Natural killer cell (primary cell): ENCODE measurements around the gene COA3. TPM values are rescaled to one million over a fixed set of nuclear protein-coding genes. Genes with fewer than 3 reads are reported as not detected.
A peak's percentile ranks its signal among the peaks of the same experiment; 100 is the strongest.

ENCODE experiments used
- ATAC-seq, 3 donors: fragments of 150-1000 bp in 2 of 3; fragments of 200-7000 bp in 1 of 3; cut with Tn5 transposase; 1 replicate in 1 of 3; 2 replicates in 2 of 3; pipeline ENCODE4 v1.10.0; 2021; ENCODE audit warnings: mild to moderate bottlenecking in 2 of 3, moderate library complexity in 2 of 3
- DNase-seq, 2 donors: peaks; one replicate each; pipeline versions ENCODE4 v3.0.0 to v3.0.0-alpha.2; 2013 to 2021; ENCODE audit warnings: mixed read lengths in 1 of 2
- H3K27ac ChIP-seq: one replicate; pipeline ENCODE4 v1.5.1; 2013; ENCODE audit warnings: mild to moderate bottlenecking, low read length
- H3K27me3 ChIP-seq: one replicate; pipeline ENCODE4 v1.6.1; 2013; ENCODE audit warnings: low read length; ENCODE audit not compliant: control insufficient read depth, insufficient read depth
- H3K36me3 ChIP-seq: one replicate; pipeline ENCODE4 v1.6.1; 2013; ENCODE audit warnings: low read length; ENCODE audit not compliant: control insufficient read depth, insufficient read depth
- H3K4me1 ChIP-seq: one replicate; pipeline ENCODE4 v1.6.1; 2013; ENCODE audit warnings: low read length; ENCODE audit not compliant: control insufficient read depth, insufficient read depth
- H3K4me3 ChIP-seq: one replicate; pipeline ENCODE4 v1.5.1; 2013; ENCODE audit warnings: low read length
- H3K9me3 ChIP-seq: one replicate; pipeline ENCODE4 v1.6.1; 2013; ENCODE audit warnings: low read length; ENCODE audit not compliant: control insufficient read depth, insufficient read depth
- H3K27ac Mint-ChIP-seq, 2 donors: one replicate each; pipeline ENCODE4 v1.8.0; 2022; ENCODE audit warnings: mild to moderate bottlenecking in 2 of 2, mixed read lengths in 2 of 2, moderate library complexity in 1 of 2
- H3K27me3 Mint-ChIP-seq, 2 donors: one replicate each; pipeline ENCODE4 v1.8.0; 2022; ENCODE audit warnings: low read depth in 2 of 2, mixed read lengths in 2 of 2
- H3K36me3 Mint-ChIP-seq: one replicate; pipeline ENCODE4 v1.8.0; 2022; ENCODE audit warnings: mixed read lengths
- H3K4me1 Mint-ChIP-seq, 2 donors: one replicate each; pipeline ENCODE4 v1.8.0; 2022; ENCODE audit warnings: mixed read lengths in 2 of 2
- H3K4me3 Mint-ChIP-seq: one replicate; pipeline ENCODE4 v1.8.0; 2022; ENCODE audit warnings: mild to moderate bottlenecking, moderate library complexity, mixed read lengths
- H3K9me3 Mint-ChIP-seq, 2 donors: one replicate each; pipeline ENCODE4 v1.8.0; 2022; ENCODE audit warnings: mixed read lengths in 2 of 2
- CTCF ChIP-seq: fragments of 200-600 bp; IDR thresholded peaks from one replicate; pipeline ENCODE4 v1.8.0; 2022; ENCODE audit warnings: antibody characterized with exemption
- WGBS: methylation state at CpG from one replicate; pipeline ENCODE4 v1.1.7; 2013; ENCODE audit warnings: missing lambda C conversion rate; ENCODE audit not compliant: insufficient coverage; 5-methylcytosine and 5-hydroxymethylcytosine counted together
- intact Hi-C: fragments of 100-400 bp; cut with micrococcal nuclease; formaldehyde crosslinking; loops from one replicate; pipeline ENCODE4 v1.14.2; 2022
- total RNA-seq, 4 donors: library from RNA; stranded (reverse); fragments of 120-200 nt in 1 of 4; gene quantifications; one replicate each; pipeline versions ENCODE4 v1.2.3 to v1.2.4, GENCODE V29; 2013 to 2022

The COA3 gene
- total RNA-seq, 3 donors from 2014 or later (not counting 1 experiment from before 2014, with no cell fraction given), result 12.9 to 19.3 (median 13.1) TPM

- peaks cover 0 to 9% of the 10 kb centered on the region in 2 donors for H3K4me1 Mint-ChIP-seq
- Histone ChIP-seq H3K9me3 (no peaks in the 10 kb centered on the region), H3K4me1 (peaks cover 15% of the 10 kb centered on the region), H3K27ac (no peak overlapping the region), H3K27me3 (peaks cover 20% of the 10 kb centered on the region), H3K36me3 (no peaks in the 10 kb centered on the region), H3K4me3 (no peak overlapping the region)
- no peaks in the 10 kb centered on the region for H3K9me3 Mint-ChIP-seq
- H3K36me3 Mint-ChIP-seq, result no peaks in the 10 kb centered on the region
- H3K27me3 Mint-ChIP-seq, result peaks cover 43 to 48% of the 10 kb centered on the region in 2 donors
- intact Hi-C loops, result loop anchor here (5.0 kb wide), 1 partner anchor 183 kb away; the partner anchor contains the start of gene PSMC3IP
- no peak for DNase-seq
- TF ChIP-seq CTCF, result no peak
- no peak overlapping the region for H3K27ac Mint-ChIP-seq
- WGBS, result 65% methylated on average over 9 of the region's 11 CpGs
- no peak for ATAC-seq
- H3K4me3 Mint-ChIP-seq, result peak overlapping the region; percentile 52
Observed at GRCh38 chr17:42759982-42760651, 38.4 kb downstream of the COA3 start.

GRCh38 chr17:42754782-42755181, 43.7 kb downstream of the COA3 start:
- Mint-ChIP-seq H3K27me3 (peaks cover 28 to 39% of the 10 kb centered on the region in 2 donors), H3K4me3 (no peak overlapping the region), H3K9me3 (no peaks in the 10 kb centered on the region), H3K36me3 (no peaks in the 10 kb centered on the region), H3K4me1 (no peaks in the 10 kb centered on the region), H3K27ac (no peak overlapping the region)
- intact Hi-C loops, result no loop called here
- H3K4me3 ChIP-seq, result no peak overlapping the region
- DNase-seq (no peak), ATAC-seq (no peak)
- 88% methylated on average over 3 of the region's 3 CpGs for whole genome bisulfite sequencing
- H3K4me1 ChIP-seq, result no peaks in the 10 kb centered on the region
- H3K27ac ChIP-seq, result no peak overlapping the region
- H3K36me3 ChIP-seq, result no peaks in the 10 kb centered on the region
- TF ChIP-seq CTCF, result no peak
- H3K9me3 ChIP-seq, result no peaks in the 10 kb centered on the region
- H3K27me3 ChIP-seq, result peaks cover 4% of the 10 kb centered on the region

GRCh38 chr17:42751628-42752027, 46.9 kb downstream of the COA3 start:
- H3K4me1 ChIP-seq, result no peaks in the 10 kb centered on the region
- DNase-seq, result no peak
- ATAC-seq, result no peak
- Mint-ChIP-seq H3K36me3 (no peaks in the 10 kb centered on the region), H3K9me3 (no peaks in the 10 kb centered on the region), H3K4me3 (no peak overlapping the region), H3K27me3 (peaks cover 25 to 31% of the 10 kb centered on the region in 2 donors), H3K27ac (no peak overlapping the region), H3K4me1 (no peaks in the 10 kb centered on the region)
- 95% methylated on average over 7 of the region's 7 CpGs for WGBS
- intact Hi-C loops, result no loop called here
- no peaks in the 10 kb centered on the region for H3K9me3 ChIP-seq
- no peaks in the 10 kb centered on the region for H3K36me3 ChIP-seq
- TF ChIP-seq CTCF, result no peak
- no peak overlapping the region for H3K4me3 ChIP-seq
- no peak overlapping the region for H3K27ac ChIP-seq
- peaks cover 6% of the 10 kb centered on the region for H3K27me3 ChIP-seq
